A549 (cell line): Measurements from ENCODE around the gene ZNF213. TPM values are rescaled to one million over a fixed set of nuclear protein-coding genes. Genes with fewer than 3 reads are reported as not detected.

ENCODE experiments used
- ATAC-seq, 2 experiments: fragments of 200-7000 bp in 1 of 2; fragments of >200 bp in 1 of 2; cut with Nextera tagmentation in 1 of 2; cut with Tn5 transposase in 1 of 2; 3 replicates each; pipeline versions ENCODE4 v1.8.0 to v1.9.1; 2018 to 2020; ENCODE audit warnings: mild to moderate bottlenecking in 1 of 2, moderate library complexity in 1 of 2
- CTCF ChIA-PET: fragments of 300-600 bp; sonication (Branson Sonifier 250); formaldehyde crosslinking; extraction: SDS; loops from one replicate; lab custom pipeline; 2021; ENCODE audit warnings: antibody characterized with exemption, inconsistent platforms; lab: Yijun Ruan, JAX
- POLR2A ChIA-PET: fragments of 350-600 bp; formaldehyde crosslinking; extraction: SDS; loops from one replicate; lab custom pipeline; 2021; ENCODE audit warnings: antibody characterized with exemption, inconsistent platforms; lab: Yijun Ruan, JAX
- DNase-seq, 2 experiments: peaks; one replicate each; pipeline versions ENCODE4 v3.0.0 to v3.0.0-alpha.2; 2011 to 2016; ENCODE audit warnings: low read depth in 1 of 2, low spot score in 1 of 2
- FAIRE-seq: peaks from 2 replicates; lab custom pipeline; 2011; peaks lifted over from hg19 to GRCh38; lab: Jason Lieb, UNC
- H3K27ac ChIP-seq, 2 experiments: fragments of >200 bp; sonication (Bioruptor Twin); formaldehyde crosslinking; 3 replicates each; pipeline ENCODE4 v1.5.1; 2016 to 2017
- H3K4me1 ChIP-seq: fragments of >200 bp; sonication (Bioruptor Twin); formaldehyde crosslinking; 3 replicates; pipeline ENCODE4 v1.6.1; 2016
- H3K4me2 ChIP-seq: fragments of >200 bp; sonication (Bioruptor Twin); formaldehyde crosslinking; 3 replicates; pipeline ENCODE4 v1.6.1; 2016
- H3K4me3 ChIP-seq: fragments of >200 bp; sonication (Bioruptor Twin); formaldehyde crosslinking; 3 replicates; pipeline ENCODE4 v1.5.1; 2016
- H3K9me3 ChIP-seq: fragments of >200 bp; sonication (Bioruptor Twin); formaldehyde crosslinking; 3 replicates; pipeline ENCODE4 v1.6.1; 2016
- CHD4 ChIP-seq: fragments of 200-600 bp; sonication (generic); IDR thresholded peaks from 2 replicates; pipeline ENCODE4 v1.6.1; 2016; ENCODE audit warnings: antibody characterized with exemption, mild to moderate bottlenecking, borderline replicate concordance
- EHF ChIP-seq: fragments of 250-450 bp; sonication (Bioruptor Pico); IDR thresholded peaks from 2 replicates; pipeline ENCODE4 v1.5.0; 2020; ENCODE audit warnings: mild to moderate bottlenecking
- EHMT2 ChIP-seq: fragments of 200-600 bp; sonication (generic); IDR thresholded peaks from 2 replicates; pipeline ENCODE4 v1.6.1; 2016; ENCODE audit warnings: antibody characterized with exemption, low read depth, mild to moderate bottlenecking, moderate library complexity
- ESRRA ChIP-seq: fragments of 150-350 bp; IDR thresholded peaks from 2 replicates; pipeline ENCODE4 v1.6.1; 2014; ENCODE audit warnings: mild to moderate bottlenecking, low read length, borderline replicate concordance
- FOXS1 ChIP-seq: fragments of 250-450 bp; sonication (Bioruptor Pico); IDR thresholded peaks from 2 replicates; pipeline ENCODE4 v1.5.0; 2020; ENCODE audit warnings: mild to moderate bottlenecking, moderate library complexity
- HOXB13 ChIP-seq: fragments of 250-450 bp; sonication (Bioruptor Pico); IDR thresholded peaks from 2 replicates; pipeline ENCODE4 v1.5.0; 2020; ENCODE audit warnings: low read depth, mild to moderate bottlenecking, moderate library complexity
- KDM1A ChIP-seq: fragments of 200-600 bp; sonication (generic); IDR thresholded peaks from 2 replicates; pipeline ENCODE4 v1.6.1; 2016; ENCODE audit warnings: low read depth, mild to moderate bottlenecking
- KDM5A ChIP-seq: fragments of 200-600 bp; sonication (generic); IDR thresholded peaks from 2 replicates; pipeline ENCODE4 v1.6.1; 2016; ENCODE audit warnings: antibody characterized with exemption, mild to moderate bottlenecking
- NPAS2 ChIP-seq: fragments of 250-450 bp; sonication (Bioruptor Pico); IDR thresholded peaks from 2 replicates; pipeline ENCODE4 v1.8.0; 2022; ENCODE audit warnings: mild to moderate bottlenecking, moderate library complexity, borderline replicate concordance
- NR3C1 ChIP-seq: fragments of >200 bp; sonication (Bioruptor Twin); formaldehyde crosslinking; IDR thresholded peaks from 3 replicates; pipeline ENCODE4 v1.6.1; 2017
- PHF8 ChIP-seq: fragments of 200-600 bp; sonication (generic); IDR thresholded peaks from 2 replicates; pipeline ENCODE4 v1.6.1; 2016; ENCODE audit warnings: low read depth, mild to moderate bottlenecking, antibody characterized with exemption, moderate library complexity, borderline replicate concordance
- POLR2A ChIP-seq: IDR thresholded peaks from 2 replicates; pipeline ENCODE4 v1.6.1; 2012; ENCODE audit warnings: mild to moderate bottlenecking, low read length
- POLR2AphosphoS2 ChIP-seq: conservative IDR thresholded peaks from 2 replicates; pipeline ENCODE4 v1.6.1; 2012; ENCODE audit warnings: low read length, improper control_type of control experiment, inconsistent platforms
- RAD21 ChIP-seq, 2 experiments: fragments of >200 bp in 1 of 2; sonication (Bioruptor Twin) in 1 of 2; formaldehyde crosslinking in 1 of 2; IDR thresholded peaks in 1 of 2; conservative IDR thresholded peaks in 1 of 2; 2 replicates in 1 of 2; 3 replicates in 1 of 2; pipeline ENCODE4 v1.6.1; 2012 to 2018; ENCODE audit warnings: inconsistent platforms in 1 of 2
- RFX5 ChIP-seq: fragments of 450-650 bp; IDR thresholded peaks from 2 replicates; pipeline ENCODE4 v1.7.1; 2014; ENCODE audit warnings: antibody characterized with exemption, mild to moderate bottlenecking, moderate library complexity
- RNF2 ChIP-seq: fragments of 200-600 bp; sonication (generic); IDR thresholded peaks from 2 replicates; pipeline ENCODE4 v1.6.1; 2016; ENCODE audit warnings: low read depth, mild to moderate bottlenecking, antibody characterized with exemption, moderate library complexity, borderline replicate concordance
- SMC3 ChIP-seq: fragments of >200 bp; sonication (Bioruptor Twin); formaldehyde crosslinking; IDR thresholded peaks from 3 replicates; pipeline ENCODE4 v1.6.1; 2018; ENCODE audit warnings: inconsistent platforms
- TFCP2L1 ChIP-seq: fragments of 250-450 bp; sonication (Bioruptor Pico); IDR thresholded peaks from 2 replicates; pipeline ENCODE4 v1.5.0; 2021; ENCODE audit warnings: mild to moderate bottlenecking
- WGBS: methylation state at CpG from one replicate; pipeline ENCODE4 v1.1.6; 2017; ENCODE audit errors: missing lambda C conversion rate; 5-methylcytosine and 5-hydroxymethylcytosine counted together
- polyA plus RNA-seq, 4 experiments: library from polyadenylated mRNA; depleted of rRNA in 3 of 4; stranded (reverse); fragments of >200 nt; fragmentation: RNase III in 1 of 4; extraction: RNeasy Plus Mini Kit Qiagen cat#74134 plus additional on column Dnase treatment in 1 of 4; gene quantifications; 2 replicates in 3 of 4; 3 replicates in 1 of 4; pipeline ENCODE4 v1.2.3, GENCODE V29; 2011 to 2017
- TF ChIP-seq, protein P1 (sequence below): fragments of >200 bp; sonication (Bioruptor Twin); formaldehyde crosslinking; IDR thresholded peaks from 3 replicates; pipeline ENCODE4 v1.5.1; 2016
- TF ChIP-seq, protein P2 (sequence below): IDR thresholded peaks from 2 replicates; pipeline ENCODE4 v1.6.1; 2012; ENCODE audit warnings: low read depth, borderline replicate concordance
- TF ChIP-seq, protein P3 (sequence below): fragments of 250-450 bp; sonication (Bioruptor Pico); IDR thresholded peaks from 2 replicates; pipeline ENCODE4 v1.5.0; 2020; ENCODE audit warnings: low read depth, mild to moderate bottlenecking, moderate library complexity
- TF ChIP-seq, protein P4 (sequence below): fragments of >200 bp; sonication (Bioruptor Twin); formaldehyde crosslinking; IDR thresholded peaks from 2 replicates; pipeline ENCODE4 v1.6.1; 2016

The ZNF213 gene
- polyA plus RNA-seq, 2 of the 4 experiments (the other 2 are of a cell fraction): 0.72 to 6.1 TPM

GRCh38 chr16:3092501-3092941, 42.3 kb upstream of the ZNF213 start:
- TF ChIP-seq PHF8 (no peak), CHD4 (no peak), ESRRA (no peak), EHMT2 (no peak), RFX5 (no peak), SMC3 (no peak), HOXB13 (CRISPR knock-in tag) (no peak), RNF2 (no peak), EHF (no peak), KDM5A (no peak), POLR2AphosphoS2 (no peak), TFCP2L1 (CRISPR knock-in tag) (no peak), POLR2A (no peak)
- TF ChIP-seq, protein P1, sequence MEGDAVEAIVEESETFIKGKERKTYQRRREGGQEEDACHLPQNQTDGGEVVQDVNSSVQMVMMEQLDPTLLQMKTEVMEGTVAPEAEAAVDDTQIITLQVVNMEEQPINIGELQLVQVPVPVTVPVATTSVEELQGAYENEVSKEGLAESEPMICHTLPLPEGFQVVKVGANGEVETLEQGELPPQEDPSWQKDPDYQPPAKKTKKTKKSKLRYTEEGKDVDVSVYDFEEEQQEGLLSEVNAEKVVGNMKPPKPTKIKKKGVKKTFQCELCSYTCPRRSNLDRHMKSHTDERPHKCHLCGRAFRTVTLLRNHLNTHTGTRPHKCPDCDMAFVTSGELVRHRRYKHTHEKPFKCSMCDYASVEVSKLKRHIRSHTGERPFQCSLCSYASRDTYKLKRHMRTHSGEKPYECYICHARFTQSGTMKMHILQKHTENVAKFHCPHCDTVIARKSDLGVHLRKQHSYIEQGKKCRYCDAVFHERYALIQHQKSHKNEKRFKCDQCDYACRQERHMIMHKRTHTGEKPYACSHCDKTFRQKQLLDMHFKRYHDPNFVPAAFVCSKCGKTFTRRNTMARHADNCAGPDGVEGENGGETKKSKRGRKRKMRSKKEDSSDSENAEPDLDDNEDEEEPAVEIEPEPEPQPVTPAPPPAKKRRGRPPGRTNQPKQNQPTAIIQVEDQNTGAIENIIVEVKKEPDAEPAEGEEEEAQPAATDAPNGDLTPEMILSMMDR: no peak
- TF ChIP-seq, protein P2, sequence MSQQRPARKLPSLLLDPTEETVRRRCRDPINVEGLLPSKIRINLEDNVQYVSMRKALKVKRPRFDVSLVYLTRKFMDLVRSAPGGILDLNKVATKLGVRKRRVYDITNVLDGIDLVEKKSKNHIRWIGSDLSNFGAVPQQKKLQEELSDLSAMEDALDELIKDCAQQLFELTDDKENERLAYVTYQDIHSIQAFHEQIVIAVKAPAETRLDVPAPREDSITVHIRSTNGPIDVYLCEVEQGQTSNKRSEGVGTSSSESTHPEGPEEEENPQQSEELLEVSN: no peak
- TF ChIP-seq, protein P3, sequence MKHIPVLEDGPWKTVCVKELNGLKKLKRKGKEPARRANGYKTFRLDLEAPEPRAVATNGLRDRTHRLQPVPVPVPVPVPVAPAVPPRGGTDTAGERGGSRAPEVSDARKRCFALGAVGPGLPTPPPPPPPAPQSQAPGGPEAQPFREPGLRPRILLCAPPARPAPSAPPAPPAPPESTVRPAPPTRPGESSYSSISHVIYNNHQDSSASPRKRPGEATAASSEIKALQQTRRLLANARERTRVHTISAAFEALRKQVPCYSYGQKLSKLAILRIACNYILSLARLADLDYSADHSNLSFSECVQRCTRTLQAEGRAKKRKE (CRISPR knock-in tag): no peak
- TF ChIP-seq, protein P4, sequence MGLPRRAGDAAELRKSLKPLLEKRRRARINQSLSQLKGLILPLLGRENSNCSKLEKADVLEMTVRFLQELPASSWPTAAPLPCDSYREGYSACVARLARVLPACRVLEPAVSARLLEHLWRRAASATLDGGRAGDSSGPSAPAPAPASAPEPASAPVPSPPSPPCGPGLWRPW: no peak
- CTCF ChIA-PET: interaction anchor here (0.6 to 4.3 kb wide), 5 partner anchors 9 to 41 kb away, joined by 4 to 31 read pairs (median 5); partner anchors contain the start of gene IL32
- FAIRE-seq: no peak
- Histone ChIP-seq H3K4me2 (no peak overlapping the region), H3K27ac (no peak overlapping the region), H3K4me3 (no peak overlapping the region), H3K4me1 (peaks cover 8% of the 10 kb centered on the region; the same call in 2 of the 3 replicates), H3K9me3 (no peaks in the 10 kb centered on the region)
- 48% methylated on average over 2 of the region's 20 CpGs for WGBS
- ATAC-seq: peak in 1 of 2 experiments; percentile 13; a peak in 2 of 6 replicates
- no peak for DNase-seq
- POLR2A ChIA-PET: no interaction called here

DNA sequence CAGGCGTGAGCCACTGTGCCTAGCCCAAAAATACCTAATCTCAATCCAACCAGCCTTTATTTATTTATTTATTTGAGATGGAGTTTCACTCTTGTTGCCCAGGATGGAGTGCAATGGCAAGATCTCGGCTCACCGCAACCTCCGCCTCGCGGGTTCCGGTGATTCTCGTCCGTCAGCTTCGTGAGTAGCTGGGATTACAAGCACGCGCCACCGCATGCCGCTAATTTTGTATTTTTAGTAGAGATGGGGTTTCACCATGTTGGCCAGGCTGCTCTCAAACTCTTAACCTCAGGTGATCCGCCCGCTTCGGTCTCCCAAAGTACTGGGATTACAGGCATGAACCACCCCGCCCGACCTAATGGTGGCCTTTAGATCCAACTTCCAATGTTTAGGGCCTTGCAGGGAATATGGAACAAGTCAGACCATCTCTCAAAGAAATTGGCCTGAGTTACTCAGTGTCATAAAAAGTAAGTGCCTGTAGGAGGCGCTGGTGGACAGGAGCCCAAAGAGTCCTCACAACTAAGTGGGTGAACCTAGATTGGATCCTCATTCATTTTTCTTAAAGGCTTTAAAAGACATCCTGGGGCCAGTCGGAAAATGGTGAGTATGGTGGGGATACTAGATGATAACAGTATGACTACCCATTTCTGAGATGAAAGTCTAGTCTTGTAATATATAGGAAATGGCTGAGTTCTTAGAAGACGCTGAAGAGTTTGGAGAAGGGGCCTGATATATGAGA, 40.4 kb upstream of the ZNF213 start:
- H3K27ac ChIP-seq: no peak overlapping the region
- no peak for FAIRE-seq
- CTCF ChIA-PET: interaction anchor here (1.3 to 4.3 kb wide), 4 partner anchors 9 to 35 kb away, joined by 5 to 31 read pairs (median 5); no protein-coding TSS in a partner anchor
- no peak for TF ChIP-seq KDM1A
- no peak for TF ChIP-seq PHF8
- TF ChIP-seq, protein P1: peak; percentile 46
- TF ChIP-seq RAD21 (conservative IDR thresholded peaks at IDR 0.05 in 1 of 2, IDR thresholded peaks at IDR 0.05 in 1 of 2): peak in 1 of 2 experiments; percentile 38; a peak in 2 of 5 replicates
- TF ChIP-seq NR3C1: no peak
- no peak for TF ChIP-seq POLR2AphosphoS2
- no peak for TF ChIP-seq NPAS2
- TF ChIP-seq FOXS1 (CRISPR knock-in tag): no peak
- H3K4me1 ChIP-seq: peaks cover 8% of the 10 kb centered on the region; the same call in 2 of the 3 replicates
- H3K4me3 ChIP-seq: no peak overlapping the region
- DNase-seq: peak in 1 of 2 experiments; percentile 69
- 73% methylated on average over 21 of the region's 22 CpGs for WGBS
- POLR2A ChIA-PET: no interaction called here
- H3K4me2 ChIP-seq: no peak overlapping the region
- H3K9me3 ChIP-seq: no peaks in the 10 kb centered on the region
- ATAC-seq: peak in 1 of 2 experiments; percentile 45; a peak in 3 of 6 replicates
